Measurements from ENCODE around the gene BTBD9.

- TF ChIP-seq EZH2 (IDR thresholded peaks at IDR 0.05) (no peak), POLR2AphosphoS5 (IDR thresholded peaks at IDR 0.05; ENCODE audit: borderline replicate concordance, low read depth, low read length) (no peak)
Observed at GRCh38 chr6:38279963-38280588, 359.7 kb downstream of the BTBD9 start.
